ENCODE measurements around the gene PCED1A.

DNA sequence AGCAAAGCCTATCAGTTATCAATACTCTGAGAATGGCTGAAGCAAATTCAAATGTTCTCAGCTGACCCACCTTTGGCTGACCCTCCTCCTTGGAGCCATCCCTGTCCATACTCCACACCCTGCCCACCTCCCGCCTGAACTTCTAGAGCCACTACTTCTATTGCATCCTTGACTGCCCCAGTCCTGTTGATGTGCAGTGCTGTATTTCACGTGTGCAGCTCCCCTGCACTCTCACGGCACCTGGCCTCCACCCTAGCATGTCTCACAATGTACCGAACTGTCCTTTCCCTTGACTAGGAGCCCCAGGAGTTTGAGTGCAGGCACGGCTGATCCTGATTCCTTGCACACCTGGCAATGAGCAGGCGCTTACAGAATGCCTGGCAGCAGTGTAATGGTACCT, 47.0 kb downstream of the PCED1A start:
- no peak for TF ChIP-seq POLR2A (IDR thresholded peaks at IDR 0.05)
- TF ChIP-seq, protein P1, sequence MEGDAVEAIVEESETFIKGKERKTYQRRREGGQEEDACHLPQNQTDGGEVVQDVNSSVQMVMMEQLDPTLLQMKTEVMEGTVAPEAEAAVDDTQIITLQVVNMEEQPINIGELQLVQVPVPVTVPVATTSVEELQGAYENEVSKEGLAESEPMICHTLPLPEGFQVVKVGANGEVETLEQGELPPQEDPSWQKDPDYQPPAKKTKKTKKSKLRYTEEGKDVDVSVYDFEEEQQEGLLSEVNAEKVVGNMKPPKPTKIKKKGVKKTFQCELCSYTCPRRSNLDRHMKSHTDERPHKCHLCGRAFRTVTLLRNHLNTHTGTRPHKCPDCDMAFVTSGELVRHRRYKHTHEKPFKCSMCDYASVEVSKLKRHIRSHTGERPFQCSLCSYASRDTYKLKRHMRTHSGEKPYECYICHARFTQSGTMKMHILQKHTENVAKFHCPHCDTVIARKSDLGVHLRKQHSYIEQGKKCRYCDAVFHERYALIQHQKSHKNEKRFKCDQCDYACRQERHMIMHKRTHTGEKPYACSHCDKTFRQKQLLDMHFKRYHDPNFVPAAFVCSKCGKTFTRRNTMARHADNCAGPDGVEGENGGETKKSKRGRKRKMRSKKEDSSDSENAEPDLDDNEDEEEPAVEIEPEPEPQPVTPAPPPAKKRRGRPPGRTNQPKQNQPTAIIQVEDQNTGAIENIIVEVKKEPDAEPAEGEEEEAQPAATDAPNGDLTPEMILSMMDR (IDR thresholded peaks at IDR 0.05), result no peak
- TF ChIP-seq POLR2AphosphoS5 (IDR thresholded peaks at IDR 0.05), result no peak

All from breast epithelium (tissue), 3 donors.